NCI-H446 (cell line): ENCODE data around the gene VPS13D.
A peak's percentile ranks its signal among the peaks of the same experiment; 100 is the strongest.

ENCODE experiments used
- DNase-seq, 2 experiments: peaks; one replicate each; lab custom pipeline; 2025; lab: John Stamatoyannopoulos, UW

The VPS13D gene

DNA sequence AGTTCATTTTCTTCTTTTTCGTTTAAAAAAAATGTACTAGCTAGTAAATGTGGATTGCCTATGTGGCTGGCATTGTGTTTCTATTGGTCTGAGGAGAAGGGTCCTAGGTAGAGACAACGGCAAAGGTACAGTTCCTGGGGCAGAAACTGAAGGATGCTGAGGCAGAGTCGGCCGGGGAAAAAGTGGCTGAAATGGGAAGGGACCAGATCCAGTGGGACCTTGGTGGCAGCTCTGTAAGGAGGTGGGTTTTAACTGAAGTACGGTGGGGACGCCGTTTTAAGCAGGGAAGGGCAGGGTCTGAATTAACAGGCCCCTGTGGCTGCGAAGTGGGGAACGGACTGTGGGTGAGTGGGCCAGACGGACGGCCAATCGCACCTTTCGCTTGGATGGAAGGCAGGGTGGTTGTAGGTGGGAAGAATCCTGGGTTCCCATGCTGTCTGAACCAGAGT lies 420 bp upstream of the VPS13D start:
- DNase-seq: no peak

- DNase-seq: no peak
Observed at GRCh38 chr1:12230549-12231275, 882 bp downstream of the VPS13D start.

GRCh38 chr1:12231276-12231595 lies 1.4 kb downstream of the VPS13D start:
- no peak for DNase-seq

DNA sequence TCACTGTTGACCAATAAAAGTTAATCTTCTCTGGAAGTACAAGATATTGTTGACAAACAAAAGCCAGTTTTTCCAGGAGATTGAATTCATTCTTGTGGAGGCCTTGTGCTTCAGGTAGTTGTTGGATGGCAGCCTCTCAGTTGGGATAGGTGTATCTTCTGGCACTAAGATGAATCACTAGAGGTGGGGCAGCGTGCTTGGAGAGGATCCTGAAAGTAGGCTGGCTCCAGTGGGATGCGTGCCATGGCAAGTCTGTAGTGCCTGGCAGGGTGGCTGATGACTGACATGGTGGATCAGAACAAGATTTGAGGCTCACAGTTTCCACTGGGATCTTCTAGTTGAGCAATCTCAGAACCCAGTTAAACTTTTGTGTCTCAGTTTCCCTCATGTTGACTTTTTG lies 2.4 kb downstream of the VPS13D start:
- no peak for DNase-seq

DNA sequence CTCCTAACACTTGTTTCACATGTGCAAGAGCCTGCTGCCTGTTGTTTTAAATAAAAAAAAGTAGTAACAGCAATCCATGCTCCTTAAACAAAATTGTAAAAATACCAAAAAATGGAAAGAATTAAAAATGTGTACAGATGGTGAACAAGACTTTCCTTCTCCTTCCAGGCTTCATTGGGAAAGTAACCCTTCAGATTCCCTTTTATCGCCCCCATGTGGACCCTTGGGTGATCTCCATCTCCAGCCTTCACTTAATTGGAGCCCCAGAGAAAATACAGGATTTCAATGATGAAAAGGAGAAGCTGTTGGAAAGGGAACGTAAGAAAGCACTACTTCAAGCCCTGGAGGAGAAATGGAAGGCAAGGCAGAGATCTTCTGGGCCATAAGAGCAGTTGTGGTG lies 14.2 kb downstream of the VPS13D start:
- peak in 1 of 2 experiments; percentile 4 for DNase-seq

DNA sequence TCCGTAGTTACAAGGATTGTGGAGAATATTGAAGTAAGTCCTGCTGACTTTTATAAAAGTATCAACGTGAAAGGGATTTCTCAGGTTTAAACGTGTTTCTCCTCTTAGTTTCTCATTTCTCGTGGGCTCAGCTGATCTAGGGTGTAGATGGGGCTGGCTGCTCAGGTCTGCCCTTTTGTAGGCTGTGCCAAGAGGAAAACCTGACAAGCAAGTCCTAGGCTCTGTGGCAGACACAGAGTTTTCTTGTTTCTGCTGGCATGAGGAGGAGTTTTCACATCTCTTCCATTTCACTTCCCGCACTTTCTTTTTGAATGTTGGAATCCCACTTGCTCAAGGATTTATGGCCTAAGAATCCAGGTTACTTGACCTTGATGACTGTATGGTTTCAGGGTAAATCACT lies 14.8 kb downstream of the VPS13D start:
- DNase-seq: no peak

DNA sequence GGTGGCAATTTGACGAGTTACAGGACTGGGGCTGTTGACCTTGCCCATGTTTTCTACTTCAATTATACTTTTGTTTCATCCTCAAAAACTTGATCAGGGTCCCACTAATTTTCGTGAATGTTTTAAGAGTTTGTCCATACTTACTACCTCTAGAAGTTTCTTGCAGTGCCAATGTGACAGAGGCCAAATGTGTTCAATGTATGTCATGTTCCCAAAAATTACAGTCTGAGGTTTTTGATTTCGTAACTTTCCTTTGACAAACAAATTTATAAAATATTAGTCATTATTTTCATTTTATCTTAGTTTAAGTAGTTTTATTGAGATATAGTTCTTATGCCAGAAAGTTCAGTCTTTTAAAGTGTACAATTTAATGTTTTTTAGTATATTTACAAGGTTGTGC lies 15.3 kb downstream of the VPS13D start:
- no peak for DNase-seq

- DNase-seq: no peak
Observed at GRCh38 chr1:12245733-12246132, 15.9 kb downstream of the VPS13D start.

GRCh38 chr1:12246584-12246983 lies 16.8 kb downstream of the VPS13D start:
- DNase-seq: no peak

GRCh38 chr1:12249181-12249580 lies 19.4 kb downstream of the VPS13D start:
- no peak for DNase-seq

GRCh38 chr1:12249748-12250147 lies 19.9 kb downstream of the VPS13D start:
- no peak for DNase-seq

- DNase-seq: no peak
Observed at GRCh38 chr1:12251442-12251841, 21.6 kb downstream of the VPS13D start.

GRCh38 chr1:12255913-12256312 lies 26.1 kb downstream of the VPS13D start:
- no peak for DNase-seq

GRCh38 chr1:12258272-12258671 lies 28.4 kb downstream of the VPS13D start:
- no peak for DNase-seq

- no peak for DNase-seq
Observed at GRCh38 chr1:12269351-12269750, 39.5 kb downstream of the VPS13D start.

GRCh38 chr1:12271033-12271432 lies 41.2 kb downstream of the VPS13D start:
- no peak for DNase-seq

DNA sequence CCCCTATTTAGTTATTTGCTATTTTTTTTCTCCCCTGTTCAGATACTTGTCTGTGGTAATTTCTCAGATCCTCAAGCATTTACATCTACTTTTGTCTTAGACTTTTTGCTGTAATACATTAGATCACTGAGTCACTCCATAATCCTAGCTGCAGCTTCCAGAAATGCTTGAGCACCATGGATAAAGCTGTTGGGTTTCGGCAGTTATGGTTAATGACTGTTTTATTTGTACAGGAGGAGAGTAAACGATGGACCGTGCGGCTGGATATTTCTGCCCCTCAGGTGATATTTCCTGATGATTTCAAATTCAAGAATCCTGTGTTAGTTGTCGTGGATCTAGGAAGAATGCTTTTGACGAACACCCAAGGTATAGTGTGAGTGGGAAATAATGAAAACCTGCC lies 42.9 kb downstream of the VPS13D start:
- no peak for DNase-seq

DNA sequence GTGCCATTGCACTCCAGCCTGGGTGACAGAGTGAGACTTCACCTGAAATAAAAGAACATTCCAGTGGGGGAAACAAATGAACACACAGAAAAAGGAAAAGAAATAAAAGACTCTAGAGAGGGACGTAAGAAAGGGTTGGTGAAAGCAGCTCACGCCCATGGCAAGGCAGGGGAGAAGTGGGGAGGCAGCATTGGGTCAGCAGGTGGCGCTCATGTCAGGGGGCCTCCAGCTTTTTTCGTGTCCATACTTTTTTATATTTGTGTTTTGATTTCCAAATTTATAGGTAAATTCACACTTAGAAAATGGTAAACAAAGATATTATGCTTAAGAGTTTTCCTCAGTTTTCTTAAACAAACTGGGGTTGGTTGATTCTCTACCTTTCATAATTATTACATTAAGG lies 45.5 kb downstream of the VPS13D start:
- DNase-seq: peak; percentile 4 to 8

DNA sequence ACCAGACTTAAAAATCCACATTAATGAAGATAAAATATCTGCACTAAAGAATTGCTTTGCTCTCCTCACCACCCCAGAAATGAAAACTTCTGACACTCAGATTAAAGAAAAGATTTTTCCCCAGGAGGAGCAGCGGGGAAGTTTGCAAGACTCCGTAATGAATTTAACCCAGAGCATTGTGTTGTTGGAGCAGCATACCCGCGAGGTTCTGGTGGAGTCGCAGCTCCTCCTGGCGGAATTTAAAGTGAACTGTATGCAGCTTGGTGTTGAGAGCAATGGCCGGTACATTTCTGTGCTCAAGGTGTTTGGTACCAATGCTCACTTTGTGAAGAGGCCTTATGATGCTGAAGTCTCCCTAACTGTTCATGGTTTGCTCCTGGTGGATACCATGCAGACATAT lies 46.4 kb downstream of the VPS13D start:
- DNase-seq: no peak

GRCh38 chr1:12279003-12279402 lies 49.2 kb downstream of the VPS13D start:
- DNase-seq: no peak

- DNase-seq: no peak
Observed at GRCh38 chr1:12279728-12280464, 50.1 kb downstream of the VPS13D start.

- DNase-seq: no peak
Observed at GRCh38 chr1:12282142-12282541, 52.3 kb downstream of the VPS13D start.

- DNase-seq: no peak
Observed at GRCh38 chr1:12284486-12284885, 54.7 kb downstream of the VPS13D start.
